ENCODE results near the gene VAV2.
A peak's percentile ranks its signal among the peaks of the same experiment; 100 is the strongest.

Gene VAV2

GRCh38 chr9:134026981-134027380 is 34.9 kb upstream of the VAV2 start:
- FAIRE-seq, result no peak

DNA sequence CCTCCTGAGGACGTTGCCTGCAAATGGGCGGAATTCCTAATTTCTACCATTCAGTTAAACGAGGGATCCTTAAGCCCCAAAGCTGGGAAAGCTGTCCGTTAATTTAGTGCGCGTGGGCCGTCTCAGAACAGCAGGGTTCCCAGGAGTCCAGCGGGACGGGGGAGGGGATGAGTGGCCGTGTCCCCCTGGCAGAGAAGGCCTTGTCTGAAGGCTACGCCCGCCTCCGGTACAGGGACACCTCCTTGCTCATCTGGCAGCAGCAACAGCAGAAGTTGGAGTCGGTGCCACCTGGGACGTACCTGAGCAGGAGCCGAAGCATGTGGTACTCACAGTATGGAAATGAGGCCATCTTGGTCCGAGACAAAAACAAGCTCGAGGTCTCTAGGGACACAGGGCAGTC is 34.5 kb upstream of the VAV2 start:
- FAIRE-seq, result no peak

DNA sequence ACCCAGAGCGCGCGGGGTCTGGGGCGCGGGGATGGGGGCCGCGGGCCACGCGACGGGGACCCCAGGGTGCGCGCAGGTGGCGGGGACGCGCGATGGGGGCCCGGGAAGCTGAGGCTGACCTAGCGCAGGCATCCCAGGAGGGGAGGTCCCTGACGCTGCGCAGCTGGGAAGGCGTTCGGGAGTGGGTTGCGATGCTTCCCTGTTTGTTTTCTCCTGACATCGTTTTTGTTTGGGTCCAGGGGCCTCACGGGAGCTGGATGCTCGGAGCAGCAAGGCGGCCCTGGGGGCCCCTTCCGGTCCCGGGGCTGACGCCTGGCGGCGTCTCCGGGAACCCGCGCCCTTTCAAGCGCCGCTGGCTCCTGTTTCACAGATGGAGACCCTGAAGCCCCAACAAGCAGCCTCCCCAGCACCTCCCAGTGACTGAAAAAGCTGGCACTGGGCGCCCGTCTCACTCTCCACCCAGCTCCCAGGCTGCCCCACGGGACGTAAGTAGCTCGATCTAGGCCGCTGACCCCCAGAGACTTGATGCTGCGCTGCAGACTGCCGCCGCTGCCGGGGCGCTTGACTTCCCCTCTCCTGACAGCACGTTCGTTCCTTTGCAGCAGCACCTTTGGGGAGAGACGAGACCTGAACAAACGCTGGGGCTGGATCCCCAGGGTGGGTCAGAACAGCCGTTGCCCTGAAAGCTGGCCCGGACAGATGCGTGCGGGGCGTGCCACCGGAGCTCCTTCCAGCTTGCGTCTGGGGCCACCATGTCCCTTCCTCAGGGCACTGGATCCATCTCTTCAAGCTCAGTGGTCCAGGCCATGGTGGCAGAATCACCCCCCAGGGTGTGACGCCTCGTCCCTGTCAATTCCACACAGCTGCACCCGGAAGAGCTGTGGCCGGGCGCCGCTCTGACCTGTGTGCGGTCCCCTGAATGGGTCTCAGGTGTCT is 33.8 kb upstream of the VAV2 start:
- FAIRE-seq, result no peak

DNA sequence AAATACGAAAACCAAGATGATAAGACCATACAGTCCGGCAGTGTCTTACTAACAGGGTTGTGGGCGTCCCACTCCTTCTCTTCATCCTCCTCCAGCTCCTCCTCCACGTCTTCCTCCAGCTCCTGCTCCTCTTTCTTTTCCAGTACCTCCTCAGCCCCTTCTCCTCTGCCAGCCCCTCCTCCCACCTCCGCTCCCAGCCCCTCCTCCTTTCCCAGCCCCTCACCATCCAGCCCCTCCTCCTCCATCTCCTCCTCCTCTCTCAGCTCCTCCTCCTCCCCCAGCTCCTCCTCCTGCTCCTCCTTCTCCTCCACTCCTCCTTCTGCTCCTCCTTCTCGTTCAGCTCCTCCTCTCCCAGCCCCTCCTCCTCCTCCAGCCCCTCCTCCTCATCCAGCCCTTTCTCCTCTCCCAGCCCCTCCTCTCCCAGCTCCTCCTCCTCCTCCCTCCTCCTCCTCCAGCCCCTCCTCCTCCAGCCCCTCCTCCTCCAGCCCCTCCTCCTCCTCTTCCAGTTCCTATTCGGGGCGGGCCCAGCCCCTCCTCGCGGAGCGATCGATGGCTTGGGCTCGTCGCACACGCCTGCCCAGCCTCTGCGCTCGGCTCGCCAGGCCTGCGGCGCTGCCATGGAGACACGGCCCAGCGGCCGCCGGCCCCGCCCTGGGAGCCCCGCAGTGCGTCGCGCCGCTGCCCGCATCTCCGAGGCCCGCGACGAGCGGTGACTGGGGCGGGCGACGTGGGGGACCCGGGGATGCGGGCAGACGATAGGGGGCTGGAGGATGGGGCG is 32.9 kb upstream of the VAV2 start, which contains the start of gene BRD3OS:
TSS of gene BRD3OS (plus strand) at position 654 of the 778 bp plus-strand sequence. CDS start 1,267 bp downstream, outside the sequence.
- FAIRE-seq, result peak; percentile 39

GRCh38 chr9:134024214-134024792 is 32.2 kb upstream of the VAV2 start:
- no peak for FAIRE-seq

- FAIRE-seq, result no peak
Observed at GRCh38 chr9:134014946-134015345, 22.8 kb upstream of the VAV2 start.

DNA sequence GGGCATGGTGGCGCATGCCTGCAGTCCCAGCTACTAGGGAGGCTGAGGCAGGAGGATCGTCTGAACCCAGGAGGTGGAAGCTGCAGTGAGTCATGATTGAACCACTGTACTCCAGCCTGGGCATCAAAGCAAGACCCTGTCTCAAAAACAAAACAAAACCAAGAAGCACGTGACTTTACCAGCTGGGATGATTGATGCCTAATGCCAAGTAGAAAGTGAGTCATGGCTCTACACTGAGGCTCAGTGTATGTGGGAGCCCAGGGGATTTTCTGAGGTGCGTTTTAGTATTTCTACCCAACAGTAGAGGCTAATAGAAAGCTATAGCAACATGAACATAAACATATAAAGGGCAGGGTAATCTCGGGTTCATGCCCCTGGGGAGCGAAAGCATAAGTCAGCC is 19.3 kb upstream of the VAV2 start:
- no peak for FAIRE-seq

DNA sequence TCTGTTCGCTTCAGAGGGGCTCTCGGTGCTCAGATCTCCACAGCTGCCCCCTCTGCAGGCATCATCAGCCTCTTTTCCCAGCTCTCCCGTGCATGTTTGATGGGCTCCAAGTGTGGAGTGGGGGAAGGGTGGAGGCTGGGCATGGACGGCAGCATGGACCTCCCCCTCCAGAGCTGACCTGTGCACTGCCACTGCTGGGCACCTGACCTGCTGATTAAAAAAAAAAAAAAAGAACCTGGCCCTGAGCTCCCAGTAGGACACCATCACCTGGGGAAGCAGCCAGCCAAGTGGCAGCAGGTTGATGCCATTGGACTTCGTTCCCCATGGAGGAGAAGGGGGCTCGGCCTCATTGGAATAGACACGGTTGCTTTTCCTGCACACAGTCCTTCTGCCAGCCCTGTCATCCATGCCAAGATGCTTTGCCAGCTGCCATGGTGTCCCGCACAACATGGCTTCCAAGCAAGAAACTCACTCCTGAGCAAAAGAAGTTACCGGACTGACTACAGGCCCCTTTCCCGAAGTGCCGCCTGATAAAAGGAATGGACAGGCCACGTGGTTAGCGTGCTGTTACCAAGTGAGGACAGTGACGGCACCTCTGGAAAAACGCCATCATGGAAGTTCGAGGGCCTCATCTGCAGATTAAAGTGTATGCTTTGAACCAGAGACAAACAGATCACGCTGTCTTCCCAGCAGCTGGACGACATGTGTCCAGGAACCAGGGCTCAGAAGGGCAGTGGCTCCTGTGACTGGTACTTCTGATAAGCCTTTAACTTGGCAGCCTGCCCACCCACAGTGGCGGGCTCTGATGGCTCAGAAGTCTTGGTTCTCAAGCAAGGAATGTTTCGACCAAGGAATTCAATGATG is 18.4 kb upstream of the VAV2 start:
- FAIRE-seq, result no peak

DNA sequence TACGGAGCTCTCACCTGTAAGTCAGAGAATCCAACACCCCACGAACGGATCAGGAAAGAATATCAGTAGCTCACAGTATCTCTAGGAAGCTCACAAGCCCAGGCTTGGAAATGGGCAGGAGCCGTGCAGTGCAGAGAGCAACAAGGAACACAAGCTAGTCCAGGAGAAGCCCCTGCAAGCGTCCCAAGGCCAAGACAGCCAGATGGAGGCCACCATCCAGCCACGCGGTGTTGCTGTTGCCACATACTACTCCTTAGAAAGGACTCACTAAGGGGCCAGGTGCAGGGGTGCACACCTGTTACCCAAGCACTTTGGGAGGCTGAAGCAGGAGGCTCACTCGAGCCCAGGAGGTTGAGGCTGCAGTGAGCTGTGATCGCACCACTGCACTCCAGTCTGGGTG is 15.4 kb upstream of the VAV2 start:
- FAIRE-seq, result no peak

DNA sequence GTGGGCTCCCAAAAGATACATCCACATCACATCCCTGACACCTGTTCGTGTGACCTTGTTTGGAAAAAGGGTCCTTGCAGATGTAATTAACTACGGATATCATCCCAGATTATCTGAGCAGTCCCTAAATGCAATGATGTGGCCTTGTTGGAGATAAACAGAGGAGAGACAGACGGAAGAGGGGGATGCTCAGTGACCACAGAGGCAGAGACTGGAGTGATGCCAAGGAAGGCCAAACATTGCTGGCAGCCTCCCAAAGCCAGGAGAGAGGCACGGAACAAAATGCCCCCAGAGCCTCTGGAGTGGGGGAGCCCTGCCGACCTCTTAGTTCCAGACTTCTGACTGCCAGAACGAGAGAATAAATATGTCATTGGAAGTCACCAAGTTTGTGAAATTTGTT is 15.0 kb upstream of the VAV2 start:
- FAIRE-seq, result no peak

GRCh38 chr9:134005381-134005780 is 13.3 kb upstream of the VAV2 start:
- FAIRE-seq, result no peak

DNA sequence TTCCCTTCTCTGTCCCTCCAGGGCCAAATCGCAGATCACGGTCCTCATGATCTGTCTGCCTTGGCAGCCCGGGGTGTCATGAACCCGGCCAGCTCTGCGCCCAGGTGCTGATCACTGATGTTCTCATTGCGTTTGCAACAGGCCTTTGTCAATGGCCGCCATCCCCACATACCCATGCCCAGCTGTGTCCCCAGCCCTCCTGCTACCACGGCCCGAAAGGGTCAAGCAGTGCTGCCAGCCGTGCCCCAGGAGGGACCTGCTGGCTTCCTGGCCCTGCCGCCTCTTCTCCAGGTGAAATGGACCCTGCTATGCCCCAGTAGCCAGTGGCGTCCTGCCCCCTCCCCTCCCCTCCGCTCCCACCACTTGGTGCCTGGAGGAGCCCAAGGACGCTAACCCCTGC is 12.8 kb upstream of the VAV2 start:
- no peak for FAIRE-seq

DNA sequence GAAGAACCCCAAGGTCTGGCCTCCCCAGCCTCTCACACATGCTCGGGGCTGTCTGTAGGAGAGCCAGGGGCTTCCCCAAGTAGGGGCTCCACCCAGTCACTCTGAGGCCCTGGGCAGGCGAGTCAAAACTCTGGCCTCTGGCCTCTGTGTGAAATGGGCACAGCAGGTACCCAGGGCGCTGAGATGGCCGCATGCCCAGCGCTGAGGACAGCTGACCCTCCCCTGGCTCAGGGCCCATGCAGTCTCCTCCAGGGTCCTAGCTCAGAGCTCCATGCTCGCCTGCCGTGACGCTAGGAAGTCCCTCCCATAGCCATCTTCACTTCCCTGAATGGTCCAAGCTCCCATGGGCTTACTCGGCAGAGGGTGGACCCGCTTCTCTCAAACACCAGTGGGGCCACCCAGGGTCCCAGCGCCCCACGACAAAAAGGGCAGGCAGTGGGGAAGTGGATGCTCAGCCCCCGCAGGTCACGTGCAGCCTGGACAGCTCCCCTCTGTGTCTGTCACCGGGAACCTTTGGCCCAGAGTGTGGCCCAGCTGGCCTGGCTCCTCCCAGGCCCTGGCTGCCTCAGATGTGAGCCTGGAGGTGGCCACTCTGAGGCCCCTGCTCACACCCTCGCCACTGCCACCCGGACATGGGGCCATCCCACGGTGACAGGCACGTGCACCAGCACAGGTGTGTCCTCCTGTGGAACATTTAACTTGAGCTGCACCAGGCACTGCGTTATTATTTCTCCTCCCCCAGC is 12.2 kb upstream of the VAV2 start:
- FAIRE-seq, result no peak

- no peak for FAIRE-seq
Observed at GRCh38 chr9:134003237-134003636, 11.1 kb upstream of the VAV2 start.

DNA sequence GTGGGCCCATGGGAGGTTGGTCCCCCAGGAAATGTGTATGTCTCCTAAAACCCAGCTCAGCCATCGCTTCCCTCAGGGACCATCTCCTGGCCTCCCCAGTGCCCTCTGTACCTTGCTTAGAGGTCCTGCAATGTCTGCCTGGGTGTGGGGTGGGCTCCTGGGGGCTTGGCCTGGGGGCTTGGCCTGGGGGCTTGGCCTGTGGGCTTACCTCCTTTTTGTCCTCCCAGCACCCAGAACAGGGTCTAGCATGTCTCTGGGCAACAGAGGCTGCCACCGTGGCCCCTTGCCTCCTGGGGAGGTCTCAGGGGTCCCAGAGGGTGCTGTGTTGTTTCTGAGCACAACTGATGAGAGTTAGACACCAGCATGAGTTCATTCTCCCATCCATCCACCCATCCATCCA is 10.7 kb upstream of the VAV2 start:
- FAIRE-seq, result no peak

DNA sequence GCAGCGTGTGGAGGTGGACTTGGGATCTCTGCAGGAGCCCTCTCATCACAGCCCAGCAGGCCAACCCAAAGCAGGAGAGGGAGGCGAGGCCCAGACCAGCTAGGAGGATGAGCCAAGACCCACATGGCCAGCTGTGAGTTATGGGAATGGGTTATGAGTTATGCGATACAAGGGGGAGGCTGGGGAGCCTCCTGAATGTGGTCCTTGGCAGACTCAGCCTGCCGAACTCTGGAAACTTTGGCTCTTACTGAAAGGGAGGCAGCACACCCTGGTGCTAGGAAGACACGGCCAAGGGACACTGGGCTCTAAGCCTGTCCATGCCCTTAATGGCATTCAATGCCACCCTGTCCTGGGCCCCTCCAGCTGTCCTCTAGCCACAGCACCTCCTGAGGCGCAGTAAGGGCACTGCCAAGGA is 7.7 kb upstream of the VAV2 start:
- FAIRE-seq, result no peak

DNA sequence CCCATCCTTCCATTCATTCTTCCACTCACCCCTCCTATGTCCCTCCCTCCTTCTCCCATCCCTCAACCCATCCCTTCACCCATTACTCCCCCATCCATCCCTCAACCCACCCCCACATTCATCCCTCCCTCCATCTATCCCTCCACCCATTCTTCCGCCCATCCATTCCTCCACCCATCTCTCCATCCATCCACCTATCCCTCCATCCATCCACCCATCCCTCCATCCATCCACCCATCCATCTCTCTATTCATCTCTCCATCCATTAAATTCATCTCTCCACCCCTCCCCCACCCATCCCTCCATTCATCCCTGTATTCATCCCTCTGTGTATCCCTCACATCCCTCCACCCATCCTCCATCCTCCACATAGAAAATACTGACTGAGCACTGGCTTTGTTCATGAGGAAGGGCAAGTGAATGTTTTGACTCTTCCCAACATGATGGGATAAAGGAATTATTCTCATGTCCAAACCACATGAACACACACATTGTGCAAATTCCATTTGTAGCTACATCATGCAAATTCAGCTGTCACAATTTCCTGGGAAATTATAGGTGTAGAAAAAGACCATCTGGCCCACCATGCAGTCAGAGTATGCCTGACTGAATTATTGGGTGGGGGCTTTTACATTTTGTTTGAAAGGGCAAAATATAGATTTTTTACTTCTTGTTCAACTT is 6.9 kb upstream of the VAV2 start:
- FAIRE-seq, result no peak

- no peak for FAIRE-seq
Observed at GRCh38 chr9:133997584-133997983, 5.5 kb upstream of the VAV2 start.

DNA sequence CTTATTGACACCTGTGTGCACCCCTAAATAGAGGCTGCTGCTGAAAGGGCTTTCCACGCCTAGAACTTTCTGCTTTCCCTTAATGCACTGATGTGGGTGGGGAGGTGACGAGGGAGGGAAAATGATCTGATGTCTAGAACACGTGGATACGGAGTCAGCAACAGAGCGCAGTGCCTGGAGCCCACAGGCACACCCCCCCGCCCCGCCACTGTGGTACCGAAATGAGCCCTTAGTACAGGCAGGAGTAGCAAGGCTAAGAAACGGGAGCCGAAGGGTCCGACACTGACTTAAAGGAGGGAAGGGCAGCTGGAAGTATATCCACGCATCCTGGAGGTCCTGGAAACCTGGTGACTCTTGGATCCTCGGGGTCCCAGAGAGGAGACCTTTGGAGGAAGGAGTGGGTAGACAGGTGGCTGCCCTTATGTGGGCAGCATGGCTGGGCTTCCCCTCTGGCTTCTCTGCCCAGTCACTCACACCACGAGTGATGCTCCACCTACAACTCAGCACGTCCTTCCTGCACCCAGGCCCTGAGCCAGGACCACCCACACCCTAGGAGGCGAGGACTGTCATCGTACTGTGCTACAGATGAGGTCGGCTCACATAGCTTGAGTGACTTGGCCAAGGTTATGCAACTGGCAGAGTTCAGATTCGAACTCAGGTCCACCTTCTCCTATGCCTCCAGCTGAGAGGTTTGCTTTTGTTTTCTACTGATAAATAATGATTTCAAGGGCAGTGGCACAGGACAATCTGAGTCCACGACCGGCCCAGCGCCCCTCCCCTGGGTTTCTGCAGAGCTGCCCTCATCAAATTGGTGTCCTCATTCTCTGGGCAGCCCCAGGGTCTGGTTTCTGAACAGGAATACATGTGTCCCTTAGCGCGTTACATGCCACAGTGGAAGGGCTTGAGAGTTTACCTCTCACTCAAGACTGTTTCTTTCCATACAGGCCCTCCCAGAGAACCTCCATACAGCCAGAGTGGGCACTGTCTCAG is 4.7 kb upstream of the VAV2 start:
- FAIRE-seq, result no peak
